Left cardiac atrium (tissue), 4 donors: ENCODE data around the gene LHFPL2. TPM values are rescaled to one million over a fixed set of nuclear protein-coding genes. Genes with fewer than 3 reads are reported as not detected.
"Not testable (repeated sequence)": the region's sequence is repeated elsewhere in the genome, so short reads cannot be mapped to it uniquely, and the experiment has no call there.

Source experiments
- ATAC-seq, 2 donors: fragments of 200-7000 bp; cut with Tn5 transposase; one replicate each; pipeline ENCODE4 v1.9.1; 2020; ENCODE audit warnings: mild to moderate bottlenecking in 2 of 2, moderate library complexity in 2 of 2
- DNase-seq: peaks from one replicate; pipeline ENCODE4 v3.0.0-alpha.2; 2020
- intact Hi-C, 2 donors: fragments of 100-400 bp; cut with DNase I; formaldehyde crosslinking; loops; one replicate each; pipeline versions ENCODE4 v1.14.1 to v1.15.1; 2022 to 2023
- total RNA-seq, 2 donors: library from RNA; stranded (reverse); fragmentation: NEBNext Ultra II Directional; extraction: Animal tissue kit (Norgen Biotek cat#: 25700); gene quantifications; one replicate each; pipeline ENCODE4 v1.2.1, GENCODE V29; 2021
- donor health status: DM: no; HTN: yes; CAD: no.
- donor health status: DM: no; HTN: yes; CAD: no; lungs with severe emphysema.
- donor health status: DM: yes; HTN: yes; CAD: no.
- donor health status: Dilated cardiomyopathy.

LHFPL2 gene
- total RNA-seq, 2 donors from 2014 or later: 12.5 to 23.9 TPM

DNA sequence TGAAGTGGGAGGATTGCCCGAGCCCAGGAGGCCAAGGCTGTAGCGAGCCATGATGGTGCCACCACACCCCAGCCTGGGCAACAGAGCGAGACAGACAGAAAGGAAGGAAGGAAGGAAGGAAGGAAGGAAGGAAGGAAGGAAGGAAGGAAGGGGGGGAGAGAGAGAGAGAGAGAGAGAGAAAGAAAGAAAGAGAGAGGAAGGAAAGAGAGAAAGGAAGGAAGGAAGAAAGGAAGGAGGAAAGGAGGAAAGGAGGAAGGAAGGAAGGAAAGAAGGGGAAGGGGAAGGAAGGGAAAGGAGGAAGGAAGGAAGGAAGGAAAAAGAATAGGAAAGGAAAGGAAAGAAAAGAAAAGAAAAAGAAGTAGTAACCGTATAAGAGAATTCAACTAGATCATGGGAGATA lies 20.8 kb upstream of the LHFPL2 start:
- intact Hi-C loops: no loop called here
- DNase-seq (no peak), ATAC-seq (no peak)

GRCh38 chr5:78667461-78668103 lies 19.0 kb upstream of the LHFPL2 start:
- intact Hi-C loops: no loop called here
- ATAC-seq (no peak), DNase-seq (no peak)

- DNase-seq, ATAC-seq, intact Hi-C loops: not testable (repeated sequence)
Observed at GRCh38 chr5:78666975-78667374, 18.4 kb upstream of the LHFPL2 start.

GRCh38 chr5:78666041-78666444 lies 17.5 kb upstream of the LHFPL2 start:
- ATAC-seq (no peak), DNase-seq (no peak)
- intact Hi-C loops: no loop called here

DNA sequence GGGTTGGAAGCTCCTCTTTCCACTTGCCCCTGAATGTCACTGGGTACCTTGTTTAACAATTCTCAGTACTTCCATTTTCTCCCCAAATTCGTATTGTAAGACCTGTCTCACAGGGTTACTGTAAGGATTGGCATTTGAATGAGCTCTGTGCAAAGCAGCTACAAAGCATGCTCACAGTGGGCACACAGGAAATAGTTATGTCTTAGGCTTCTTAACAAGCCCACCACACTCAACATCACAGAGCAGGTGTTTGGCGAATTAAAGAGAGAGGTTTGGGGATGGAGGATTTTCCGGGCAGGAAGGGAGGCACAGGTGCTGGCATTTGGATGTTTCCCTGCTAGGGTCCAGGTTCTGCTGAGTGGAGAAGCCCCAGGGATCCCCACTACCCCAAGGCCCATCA lies 17.0 kb upstream of the LHFPL2 start:
- intact Hi-C loops: no loop called here
- ATAC-seq (no peak), DNase-seq (no peak)

- no peak for ATAC-seq
- intact Hi-C loops: no loop called here
- no peak for DNase-seq
Observed at GRCh38 chr5:78662323-78662722, 13.8 kb upstream of the LHFPL2 start.

GRCh38 chr5:78661691-78662090 lies 13.1 kb upstream of the LHFPL2 start:
- intact Hi-C loops: no loop called here
- DNase-seq: no peak
- ATAC-seq: no peak

DNA sequence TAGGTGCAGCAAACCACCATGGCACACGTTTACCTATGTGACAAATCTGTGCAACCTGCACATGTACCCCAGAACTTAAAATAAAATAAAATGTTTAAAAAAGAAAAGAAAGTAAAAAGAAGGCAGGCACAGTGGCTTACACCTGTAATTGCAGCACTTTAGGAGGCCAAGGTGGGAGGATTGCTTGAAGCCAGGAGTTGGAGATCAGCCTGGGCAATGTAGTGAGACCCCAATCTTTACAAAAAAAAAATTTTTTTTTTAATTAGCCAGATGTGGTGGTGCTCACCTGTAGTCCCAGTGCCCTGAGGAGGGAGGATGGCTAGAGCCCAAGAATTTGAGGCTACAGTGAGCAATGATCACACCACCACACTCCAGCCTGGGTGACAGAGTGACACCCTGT lies 12.5 kb upstream of the LHFPL2 start:
- intact Hi-C loops: no loop called here
- no peak for DNase-seq
- no peak for ATAC-seq

- no peak for ATAC-seq
- intact Hi-C loops: no loop called here
- DNase-seq: no peak
Observed at GRCh38 chr5:78660401-78660800, 11.8 kb upstream of the LHFPL2 start.

DNA sequence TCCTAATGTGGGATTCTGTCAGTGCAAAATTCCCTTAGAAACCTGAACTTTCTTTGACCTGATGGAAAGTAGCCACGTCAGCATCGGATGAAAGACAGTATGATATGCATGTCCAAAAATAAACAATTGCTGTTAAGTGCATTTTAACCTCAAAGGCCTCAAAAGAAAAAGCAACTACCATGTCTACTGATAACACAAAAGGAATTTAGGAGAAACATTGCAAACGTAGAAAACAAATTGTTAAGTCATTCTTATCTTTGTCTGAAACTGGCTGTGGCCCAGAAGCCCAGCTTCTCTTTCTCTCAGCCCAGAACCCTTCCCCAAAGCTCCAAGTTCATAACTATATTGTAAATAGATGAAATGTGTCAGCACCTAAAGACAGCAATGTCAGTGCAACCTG lies 11.1 kb upstream of the LHFPL2 start:
- ATAC-seq (peak; percentile 36 to 76), DNase-seq (no peak)
- intact Hi-C loops: loop anchor here in 1 of 2 donors (10.0 kb wide), 1 partner anchor 335 kb away; no protein-coding TSS in a partner anchor

GRCh38 chr5:78659114-78659513 lies 10.5 kb upstream of the LHFPL2 start:
- DNase-seq (no peak), ATAC-seq (peak; percentile 72 to 79)
- intact Hi-C loops: loop anchor here in 1 of 2 donors (10.0 kb wide), 1 partner anchor 334 kb away; no protein-coding TSS in a partner anchor

- no peak for ATAC-seq
- intact Hi-C loops: loop anchor here in 1 of 2 donors (10.0 kb wide), 1 partner anchor 332 kb away; no protein-coding TSS in a partner anchor
- DNase-seq: no peak
Observed at GRCh38 chr5:78657201-78657600, 8.6 kb upstream of the LHFPL2 start.

GRCh38 chr5:78655746-78656290 lies 7.2 kb upstream of the LHFPL2 start:
- no peak for DNase-seq
- ATAC-seq: no peak
- intact Hi-C loops: loop anchor here in 1 of 2 donors (10.0 kb wide), 1 partner anchor 331 kb away; no protein-coding TSS in a partner anchor

DNA sequence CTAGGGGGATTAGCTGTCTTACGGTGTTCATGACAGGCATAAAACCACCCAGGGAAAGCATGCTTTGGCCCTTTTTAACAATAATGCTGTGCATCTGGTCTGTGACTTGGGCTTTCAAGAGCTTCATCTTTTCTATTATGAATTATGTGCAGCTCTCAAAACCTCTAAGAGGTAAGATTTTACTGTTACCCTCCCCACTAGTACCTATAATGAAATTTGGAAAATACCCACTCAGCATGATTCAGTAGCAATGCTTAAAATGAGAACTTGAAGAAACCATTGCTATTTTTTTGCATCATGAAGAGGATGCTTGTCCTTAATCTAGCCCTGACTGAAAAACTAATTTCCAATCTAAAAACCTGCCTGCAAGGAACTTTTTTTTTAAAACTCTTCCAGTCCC lies 5.8 kb upstream of the LHFPL2 start:
- intact Hi-C loops: loop anchor here in 1 of 2 donors (10.0 kb wide), 1 partner anchor 330 kb away; no protein-coding TSS in a partner anchor
- ATAC-seq (no peak), DNase-seq (no peak)

- DNase-seq: no peak
- no peak for ATAC-seq
- intact Hi-C loops: loop anchor here in 1 of 2 donors (10.0 kb wide), 1 partner anchor 329 kb away; no protein-coding TSS in a partner anchor
Observed at GRCh38 chr5:78653681-78654366, 5.3 kb upstream of the LHFPL2 start.

GRCh38 chr5:78653031-78653430 lies 4.5 kb upstream of the LHFPL2 start:
- intact Hi-C loops: loop anchor here in 1 of 2 donors (10.0 kb wide), 1 partner anchor 328 kb away; no protein-coding TSS in a partner anchor
- DNase-seq: no peak
- ATAC-seq: no peak

DNA sequence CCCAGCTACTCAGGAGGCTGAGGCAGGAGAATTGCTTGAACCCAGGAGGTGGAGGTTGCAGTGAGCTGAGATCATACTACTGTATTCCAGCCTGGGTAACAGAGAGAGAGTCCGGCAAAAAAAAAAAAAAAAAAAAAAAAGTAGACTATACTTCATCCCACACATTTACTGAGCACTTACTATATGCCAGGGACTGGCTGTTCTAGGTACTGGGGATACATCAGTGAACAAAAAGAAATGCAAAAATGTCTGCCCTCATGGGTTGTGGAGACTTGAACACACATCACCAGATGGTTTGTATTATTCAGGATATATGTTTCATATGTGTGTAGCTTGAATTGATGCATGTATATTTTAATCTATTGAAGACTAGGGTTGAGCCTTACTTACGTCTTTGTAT lies 2.9 kb upstream of the LHFPL2 start:
- no peak for DNase-seq
- no peak for ATAC-seq
- intact Hi-C loops: loop anchor here in 1 of 2 donors (10.0 kb wide), 1 partner anchor 327 kb away; no protein-coding TSS in a partner anchor

GRCh38 chr5:78650531-78650930 lies 2.0 kb upstream of the LHFPL2 start:
- DNase-seq: no peak
- no peak for ATAC-seq
- intact Hi-C loops: loop anchor here in 1 of 2 donors (10.0 kb wide), 1 partner anchor 326 kb away; no protein-coding TSS in a partner anchor

GRCh38 chr5:78649861-78650496 lies 1.4 kb upstream of the LHFPL2 start:
- intact Hi-C loops: loop anchor here in 1 of 2 donors (10.0 kb wide), 2 partner anchors 105 to 325 kb away; no protein-coding TSS in a partner anchor
- DNase-seq (no peak), ATAC-seq (no peak)
